SIG-M5 treated with dmso at 0.1 percent for 504 hours (cell line): ENCODE data around the gene ZFTA.

Experiments
- DNase-seq: peaks from one replicate; lab custom pipeline; 2025; ENCODE audit not compliant: unreplicated experiment; lab: John Stamatoyannopoulos, UW

Gene ZFTA

GRCh38 chr11:63756919-63757761 lies 11.4 kb downstream of the ZFTA start:
- no peak for DNase-seq

- no peak for DNase-seq
Measured at GRCh38 chr11:63749624-63750023, 19.0 kb downstream of the ZFTA start.

GRCh38 chr11:63747011-63747410 lies 21.6 kb downstream of the ZFTA start:
- no peak for DNase-seq

- DNase-seq = peak; percentile 7
Measured at GRCh38 chr11:63745304-63746170, 23.0 kb downstream of the ZFTA start.

DNA sequence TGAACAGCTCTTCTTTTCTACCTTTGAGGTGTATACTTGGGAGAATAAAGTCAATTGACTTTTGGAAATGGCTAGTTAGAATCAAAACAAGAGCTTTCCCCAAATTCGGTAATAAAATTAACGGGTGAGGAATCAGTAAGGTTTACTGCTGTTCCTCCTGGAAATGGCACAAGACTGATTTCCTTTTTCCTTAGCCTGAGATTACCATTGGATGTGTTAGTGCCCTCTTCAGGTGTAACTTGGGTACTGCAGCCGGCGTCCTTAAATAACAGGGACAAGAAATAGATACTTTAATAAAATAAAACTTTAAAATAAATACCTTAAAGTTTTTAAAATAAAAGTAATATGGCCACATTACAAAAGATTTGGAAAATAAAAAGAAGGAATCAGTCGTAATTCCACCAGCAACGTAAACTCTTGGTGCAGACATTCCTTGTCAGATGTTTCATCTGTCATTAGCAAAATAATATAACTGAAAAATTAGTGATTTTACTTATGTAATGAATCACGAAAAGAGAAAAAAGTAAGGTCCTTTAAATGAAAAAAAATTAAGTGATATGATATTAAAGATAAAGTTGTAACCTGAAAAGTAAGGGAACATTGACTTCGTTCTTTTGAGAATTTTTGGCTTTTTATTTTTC lies 29.7 kb downstream of the ZFTA start:
- DNase-seq = peak; percentile 67

- no peak for DNase-seq
Measured at GRCh38 chr11:63737718-63738117, 30.9 kb downstream of the ZFTA start.

- DNase-seq = no peak
Measured at GRCh38 chr11:63736864-63737263, 31.7 kb downstream of the ZFTA start.

GRCh38 chr11:63729326-63729725 lies 39.2 kb downstream of the ZFTA start:
- no peak for DNase-seq

DNA sequence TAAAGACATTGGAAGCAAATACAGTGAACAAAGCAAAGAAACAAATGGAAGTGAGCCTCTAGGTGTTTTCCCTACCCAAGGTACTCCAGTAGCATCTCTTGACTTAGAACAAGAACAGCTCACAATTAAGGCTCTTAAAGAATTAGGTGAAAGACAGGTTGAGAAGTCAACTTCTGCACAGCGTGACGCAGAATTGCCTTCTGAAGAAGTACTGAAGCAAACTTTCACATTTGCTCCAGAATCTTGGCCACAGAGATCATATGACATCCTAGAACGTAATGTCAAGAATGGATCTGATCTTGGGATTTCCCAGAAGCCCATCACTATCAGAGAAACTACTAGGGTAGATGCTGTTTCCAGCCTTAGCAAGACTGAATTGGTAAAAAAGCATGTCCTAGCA lies 48.0 kb downstream of the ZFTA start:
- DNase-seq = no peak

- DNase-seq = no peak
Measured at GRCh38 chr11:63719987-63720386, 48.6 kb downstream of the ZFTA start.

GRCh38 chr11:63719001-63719400 lies 49.6 kb downstream of the ZFTA start:
- DNase-seq = no peak
